T-helper 1 cell treated with Interleukin-12 subunit alpha and Interleukin-12 subunit beta and Interleukin-4 antibody, amounts not matched to agents 30 ng/mL and 1 ng/mL, for 36 hours (primary cell): ENCODE results near the gene ENDOG. TPM values are rescaled to one million over a fixed set of nuclear protein-coding genes. Genes with fewer than 3 reads are reported as not detected.
"Not testable (repeated sequence)": the region's sequence is repeated elsewhere in the genome, so short reads cannot be mapped to it uniquely, and the experiment has no call there.

Experiments used
- intact Hi-C: fragments of 100-400 bp; cut with micrococcal nuclease; formaldehyde crosslinking; loops from one replicate; pipeline ENCODE4 v1.15.1; 2024
- total RNA-seq: library from RNA; stranded (reverse); gene quantifications from 2 replicates; pipeline ENCODE4 v1.2.3, GENCODE V29; 2022

The ENDOG gene
- total RNA-seq, 1 donor from 2014 or later = 12.8 TPM

GRCh38 chr9:128825923-128826700 is 7.8 kb downstream of the ENDOG start:
- intact Hi-C loops = loop anchor here (5.0 kb wide), 1 partner anchor 504 kb away; the partner anchor contains the start of genes COQ4 and TRUB2

GRCh38 chr9:128828267-128828666 is 10.0 kb downstream of the ENDOG start:
- intact Hi-C loops = loop anchor here (2.0 to 5.0 kb wide), 5 partner anchors 41 to 506 kb away; partner anchors contain the start of genes COQ4, DYNC2I2, LRRC8A and SPTAN1

DNA sequence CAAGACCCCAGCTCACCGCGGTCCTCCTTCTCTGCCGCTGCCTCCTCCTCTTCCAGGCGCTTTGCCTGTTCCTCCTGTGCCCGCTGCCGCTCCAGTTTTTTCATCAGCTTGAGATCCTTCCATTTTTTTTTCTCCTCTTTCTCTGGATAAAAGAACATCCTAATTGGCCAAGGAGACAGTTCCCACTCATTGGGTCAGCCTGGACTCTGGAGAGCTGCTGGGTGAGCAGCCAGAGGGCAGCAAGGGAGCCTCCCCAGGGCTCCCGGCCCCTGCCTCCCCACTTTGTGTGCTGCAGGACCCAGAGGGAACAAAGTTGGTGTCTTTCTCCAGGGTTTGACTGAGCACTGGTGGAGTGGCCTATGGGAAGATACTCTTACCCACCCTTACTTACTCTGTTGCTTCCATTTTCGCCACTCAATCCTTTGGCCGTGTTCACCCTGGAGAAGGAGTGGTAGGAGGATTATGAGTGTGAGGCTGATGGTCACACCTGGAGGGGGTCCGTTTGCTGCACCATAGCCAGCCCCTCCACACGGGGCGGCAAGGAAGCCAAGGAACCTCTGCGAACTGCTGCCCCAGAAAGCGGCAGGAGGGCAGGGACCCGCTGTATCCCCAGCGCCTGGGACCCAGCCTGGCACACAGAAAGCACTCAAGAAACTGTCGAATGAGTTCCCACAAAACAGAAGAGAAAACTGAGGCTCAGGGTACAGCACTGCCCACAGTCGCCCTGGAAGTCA is 10.6 kb downstream of the ENDOG start:
- intact Hi-C loops = loop anchor here (1.0 to 5.0 kb wide), 12 partner anchors 11 to 507 kb away; partner anchors contain the start of genes COQ4, DOLK, DOLPP1 and DYNC2I2

GRCh38 chr9:128829477-128830251 is 11.4 kb downstream of the ENDOG start, which contains the start of gene SPOUT1:
Gene SPOUT1 (minus strand): TSS chr9:128829794. CDS start chr9:128829780, 14 bp downstream.
- intact Hi-C loops = loop anchor here (1.0 to 5.0 kb wide), 12 partner anchors 11 to 507 kb away; partner anchors contain the start of genes COQ4, DOLK, DOLPP1 and DYNC2I2

DNA sequence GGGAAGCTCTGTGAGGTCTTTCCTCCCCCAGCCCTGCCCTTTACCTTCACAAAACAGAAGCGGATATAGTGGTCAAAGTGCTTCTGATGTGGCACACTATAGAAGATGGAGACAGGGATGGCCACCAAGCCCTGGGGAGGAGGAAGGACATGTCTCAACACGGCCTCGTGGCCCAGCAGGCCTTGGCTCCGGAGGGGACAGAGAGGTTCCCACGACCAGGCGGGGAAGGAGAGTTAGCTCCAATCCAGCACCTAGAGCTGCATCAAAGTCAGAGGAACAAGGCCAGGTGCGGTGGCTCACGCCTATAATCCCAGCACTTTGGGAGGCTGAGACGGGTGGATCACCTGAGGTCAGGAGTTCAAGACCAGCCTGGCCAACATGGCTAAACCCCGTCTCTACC is 15.4 kb downstream of the ENDOG start:
- intact Hi-C loops = no loop called here

DNA sequence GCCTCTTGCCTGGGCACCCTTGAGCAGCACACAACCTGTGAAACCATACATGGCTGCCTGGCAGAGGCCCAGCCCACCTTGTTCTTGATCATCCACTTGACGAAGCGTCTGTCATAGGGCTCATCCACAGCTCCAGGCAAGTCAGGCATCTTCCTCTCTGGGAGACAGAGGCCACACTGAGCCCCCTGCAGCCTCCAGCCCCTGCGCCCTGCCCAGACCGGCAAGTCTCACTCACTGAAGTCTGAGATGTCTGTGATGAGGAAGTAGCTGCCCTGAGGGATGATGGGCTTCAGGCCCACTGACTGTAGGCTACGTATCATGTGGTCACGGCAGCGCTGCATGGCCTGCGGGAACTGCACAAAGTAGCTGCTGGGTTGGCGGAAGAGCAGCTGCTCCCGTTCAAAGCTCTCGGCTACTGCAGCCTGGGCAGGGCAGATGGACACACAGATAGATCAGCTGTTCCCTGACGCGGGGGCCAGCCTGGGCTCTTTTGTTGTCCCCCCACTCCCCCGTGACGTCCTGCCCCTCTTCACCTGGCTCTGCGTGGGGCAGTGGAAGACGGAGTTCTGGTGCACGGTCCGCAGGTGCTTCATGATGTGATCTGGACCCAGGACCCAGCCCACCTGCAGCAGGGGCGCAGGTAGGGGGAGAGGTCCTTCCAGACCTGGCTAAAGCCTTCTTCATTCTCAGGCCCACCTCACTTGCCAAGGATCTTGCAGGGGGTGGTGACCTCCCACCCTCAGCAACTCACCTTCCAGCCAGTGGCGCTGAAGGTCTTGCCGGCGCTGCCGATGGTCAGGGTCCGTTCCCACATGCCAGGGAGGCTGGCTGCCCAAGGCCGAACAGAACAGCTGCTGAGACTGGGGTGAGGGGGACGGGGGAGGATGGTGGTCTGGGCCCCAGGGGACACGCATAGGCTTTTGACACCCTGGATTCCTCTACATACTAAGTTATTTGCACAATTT is 17.2 kb downstream of the ENDOG start:
- intact Hi-C loops = no loop called here

- intact Hi-C loops = no loop called here
Measured at GRCh38 chr9:128836509-128837145, 18.3 kb downstream of the ENDOG start.

GRCh38 chr9:128838338-128838737 is 20.0 kb downstream of the ENDOG start:
- intact Hi-C loops = no loop called here

- intact Hi-C loops = no loop called here
Measured at GRCh38 chr9:128840524-128840923, 22.2 kb downstream of the ENDOG start.

GRCh38 chr9:128841694-128842492 is 23.6 kb downstream of the ENDOG start:
- intact Hi-C loops = no loop called here

DNA sequence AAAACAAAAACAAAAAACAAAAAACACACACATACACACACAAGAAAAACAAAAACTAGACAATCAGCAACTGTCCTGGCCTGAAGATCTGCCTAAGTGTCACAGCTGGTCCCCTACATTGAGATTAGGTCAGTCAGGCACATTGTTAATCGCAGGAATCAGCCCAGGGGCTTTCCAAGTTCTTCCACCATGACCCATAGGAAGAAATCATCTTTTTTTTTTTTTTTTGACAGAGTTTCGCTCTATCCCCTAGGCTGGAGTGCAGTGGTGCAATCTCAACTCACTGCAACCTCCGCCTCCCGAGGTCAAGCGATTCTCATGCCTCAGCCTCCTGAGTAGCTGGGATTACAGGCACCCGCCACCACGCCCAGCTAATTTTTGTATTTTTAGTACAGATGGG is 24.9 kb downstream of the ENDOG start:
- intact Hi-C loops = not testable (repeated sequence)

- intact Hi-C loops = no loop called here
Measured at GRCh38 chr9:128845186-128845931, 27.1 kb downstream of the ENDOG start.

DNA sequence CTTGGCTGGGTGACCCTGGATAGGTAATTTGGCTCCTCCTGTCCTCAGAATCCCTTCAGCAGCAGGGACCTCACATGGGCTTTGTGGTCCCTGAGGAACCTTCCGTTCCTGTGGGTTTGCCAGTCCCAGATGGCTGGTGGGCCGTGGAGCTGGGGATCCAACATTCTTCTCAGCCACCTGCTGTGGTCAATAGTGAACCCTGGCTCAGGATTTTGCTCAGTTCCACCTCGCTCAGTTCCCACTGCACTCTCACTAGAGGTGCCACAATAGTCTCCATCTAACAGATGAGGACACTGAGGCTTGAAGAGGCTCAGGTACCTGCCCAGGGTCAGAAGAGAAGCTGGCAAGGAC is 28.4 kb downstream of the ENDOG start:
- intact Hi-C loops = no loop called here

- intact Hi-C loops = no loop called here
Measured at GRCh38 chr9:128847803-128848202, 29.5 kb downstream of the ENDOG start.

DNA sequence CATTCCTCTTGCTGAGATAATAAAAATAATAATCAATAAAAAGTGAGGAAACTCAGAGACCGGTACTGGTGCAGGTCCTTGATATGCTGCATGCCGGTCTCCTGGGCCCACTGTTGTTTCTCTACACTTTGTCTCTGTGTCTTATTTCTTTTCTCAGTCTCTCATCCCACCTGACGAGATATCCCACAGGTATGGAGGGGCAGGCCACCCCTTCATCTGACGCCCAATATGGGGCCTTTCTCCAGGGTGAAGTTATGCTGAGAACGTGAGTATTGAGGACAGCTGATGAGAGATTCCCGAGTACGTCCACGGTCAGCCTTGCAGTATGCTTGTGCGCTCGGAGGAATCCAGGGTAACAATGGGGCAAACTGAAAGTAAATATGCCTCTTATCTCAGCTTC is 32.7 kb downstream of the ENDOG start:
- intact Hi-C loops = not testable (repeated sequence)

- intact Hi-C loops = loop anchor here (1.0 kb wide), 3 partner anchors 11 to 95 kb away; partner anchors contain the start of genes DOLK and NUP188
Measured at GRCh38 chr9:128851779-128852600, 33.7 kb downstream of the ENDOG start.

DNA sequence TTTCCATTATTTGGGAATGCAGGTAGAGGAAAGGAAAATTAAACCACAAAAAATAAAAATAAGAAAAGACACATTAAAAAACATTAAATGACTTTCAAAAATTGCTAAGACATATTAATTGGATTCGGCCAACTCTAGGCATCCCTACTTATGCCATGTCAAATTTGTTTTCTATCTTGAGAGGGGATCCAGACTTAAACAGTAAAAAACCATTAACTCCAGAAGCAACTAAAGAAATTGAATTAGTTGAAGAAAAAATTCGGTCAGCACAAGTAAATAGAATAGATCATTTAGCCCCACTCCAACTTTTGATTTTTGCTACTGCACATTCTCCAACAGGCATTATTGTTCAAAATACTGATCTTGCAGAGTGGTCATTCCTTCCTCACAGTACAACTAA is 34.3 kb downstream of the ENDOG start:
- intact Hi-C loops = loop anchor here (1.0 kb wide), 3 partner anchors 11 to 95 kb away; partner anchors contain the start of genes DOLK and NUP188
